K562 (cell line): Measurements from ENCODE around the gene ETAA1. TPM values are rescaled to one million over a fixed set of nuclear protein-coding genes. Genes with fewer than 3 reads are reported as not detected.

Experiments used
- ATAC-seq: fragments of 200-7000 bp; cut with Tn5 transposase; 3 replicates; pipeline ENCODE4 v1.9.1; 2020; ENCODE audit warnings: moderate library complexity
- BruUV-seq: library from RNA; stranded (reverse); fragments of 400-500 nt; replicated peaks from 2 replicates; lab custom pipeline; 2021; lab: Mats Ljungman, UMichigan
- CTCF ChIA-PET: fragments of 300-600 bp; formaldehyde crosslinking; extraction: SDS; loops from one replicate; lab custom pipeline; 2021; ENCODE audit warnings: low intra/inter-chr PET ratio; lab: Yijun Ruan, JAX
- POLR2A ChIA-PET: fragments of 300-600, 350-650 bp; sonication (Branson Sonifier 250); formaldehyde crosslinking; extraction: SDS; loops from one replicate; lab custom pipeline; 2021; ENCODE audit warnings: antibody characterized with exemption, inconsistent platforms; lab: Yijun Ruan, JAX
- DNase-seq, 4 experiments: peaks; one replicate each; pipeline versions ENCODE4 v3.0.0 to v3.0.0-alpha.2; 2011 to 2018; ENCODE audit warnings: low spot score in 3 of 4, mixed read lengths in 3 of 4; ENCODE audit errors: extremely low read depth in 1 of 4
- FAIRE-seq: peaks from 2 replicates; lab custom pipeline; 2011; peaks lifted over from hg19 to GRCh38; lab: Jason Lieb, UNC
- H2AFZ ChIP-seq: 2 replicates; pipeline ENCODE4 v1.6.0; 2011; ENCODE audit warnings: low read depth, low read length, control low read depth, inconsistent platforms
- H3K27ac ChIP-seq: fragments of 200-600 bp; 3 replicates; pipeline ENCODE4 v1.8.0; 2011; ENCODE audit warnings: low read depth, mild to moderate bottlenecking, control low read depth, inconsistent platforms, low read length, moderate library complexity, mixed read lengths; ENCODE audit errors: extremely low read depth
- H3K27me3 ChIP-seq, 2 experiments: fragments of 300-600 bp in 1 of 2; 2 replicates in 1 of 2; 3 replicates in 1 of 2; pipeline versions ENCODE4 v1.6.0 to v1.8.0; 2011; ENCODE audit warnings: inconsistent platforms in 2 of 2, low read length in 2 of 2, mild to moderate bottlenecking in 1 of 2, mixed read lengths in 1 of 2, moderate library complexity in 1 of 2; ENCODE audit not compliant: control insufficient read depth in 2 of 2, insufficient read depth in 2 of 2
- H3K36me3 ChIP-seq: fragments of 300-600 bp; 3 replicates; pipeline ENCODE4 v1.8.0; 2011; ENCODE audit warnings: mild to moderate bottlenecking, low read length, inconsistent platforms; ENCODE audit not compliant: control insufficient read depth, insufficient read depth
- H3K4me1 ChIP-seq, 2 experiments: fragments of 200-600 bp in 1 of 2; replicated peaks in 1 of 2; 2 replicates in 1 of 2; 3 replicates in 1 of 2; pipeline versions ENCODE4 v1.5.1 to v1.8.0; 2011; ENCODE audit warnings: inconsistent platforms in 2 of 2, low read length in 2 of 2, mild to moderate bottlenecking in 1 of 2, mixed read lengths in 1 of 2, moderate library complexity in 1 of 2; ENCODE audit not compliant: control insufficient read depth in 2 of 2, insufficient read depth in 2 of 2
- H3K4me2 ChIP-seq: 2 replicates; pipeline ENCODE4 v1.6.1; 2011; ENCODE audit warnings: low read length, control low read depth, inconsistent platforms, mixed read lengths; ENCODE audit not compliant: insufficient read depth
- H3K4me3 ChIP-seq: fragments of 200-600 bp; sonication (generic), shearing (Covaris generic); 2 replicates; pipeline ENCODE4 v1.5.1; 2016; ENCODE audit warnings: control low read depth, inconsistent platforms
- H3K79me2 ChIP-seq: fragments of 200-600 bp; 3 replicates; pipeline ENCODE4 v1.8.0; 2011; ENCODE audit warnings: low read length, inconsistent platforms; ENCODE audit not compliant: control insufficient read depth, insufficient read depth
- H3K9ac ChIP-seq, 2 experiments: 2 replicates each; pipeline versions ENCODE4 v1.6.0 to v1.6.1; 2011; ENCODE audit warnings: low read depth in 2 of 2, low read length in 2 of 2, control low read depth in 1 of 2, inconsistent platforms in 1 of 2, mild to moderate bottlenecking in 1 of 2, mixed read lengths in 1 of 2; ENCODE audit not compliant: insufficient read depth in 1 of 2
- H3K9me1 ChIP-seq: one replicate; pipeline ENCODE4 v1.6.0; 2011; ENCODE audit warnings: inconsistent platforms, mild to moderate bottlenecking, low read length, moderate library complexity; ENCODE audit not compliant: control insufficient read depth, insufficient read depth
- H3K9me3 ChIP-seq: replicated peaks from 2 replicates; pipeline ENCODE4 v1.5.1; 2011; ENCODE audit warnings: low read depth, low read length, inconsistent platforms; ENCODE audit not compliant: control insufficient read depth, insufficient read depth
- H4K20me1 ChIP-seq: replicated peaks from 2 replicates; pipeline ENCODE4 v1.6.1; 2011; ENCODE audit warnings: low read length, inconsistent platforms, mixed read lengths; ENCODE audit not compliant: control insufficient read depth, insufficient read depth
- BRCA1 ChIP-seq, 2 experiments: fragments of 450-650 bp in 1 of 2; sonication (generic) in 1 of 2; formaldehyde crosslinking in 1 of 2; IDR thresholded peaks; 2 replicates each; pipeline versions ENCODE4 v1.5.0 to v1.6.1; 2017 to 2020; ENCODE audit warnings: mild to moderate bottlenecking in 1 of 2, missing genetic modification reagents in 1 of 2
- ELK3 ChIP-seq: fragments of 450-650 bp; formaldehyde crosslinking; IDR thresholded peaks from 2 replicates; pipeline ENCODE4 v1.4.0; 2020; ENCODE audit warnings: mild to moderate bottlenecking
- EP300 ChIP-seq: IDR thresholded peaks from 2 replicates; pipeline ENCODE4 v1.6.1; 2012; ENCODE audit warnings: low read length, improper control_type of control experiment
- GABPB2 ChIP-seq: fragments of 250-450 bp; sonication (Bioruptor Pico); conservative IDR thresholded peaks from 2 replicates; pipeline ENCODE4 v1.5.1; 2021; ENCODE audit warnings: mild to moderate bottlenecking
- HDGF ChIP-seq: fragments of 450-650 bp; IDR thresholded peaks from 2 replicates; pipeline ENCODE4 v1.6.1; 2016
- HEY1 ChIP-seq: fragments of 250-450 bp; sonication (Bioruptor Pico); IDR thresholded peaks from 2 replicates; pipeline ENCODE4 v1.5.0; 2020; ENCODE audit warnings: mild to moderate bottlenecking, moderate library complexity, borderline replicate concordance
- HSF4 ChIP-seq: fragments of 250-450 bp; sonication (Bioruptor Pico); IDR thresholded peaks from 2 replicates; pipeline ENCODE4 v2.1.2; 2022; ENCODE audit warnings: mild to moderate bottlenecking, moderate library complexity, borderline replicate concordance
- MTA3 ChIP-seq: fragments of 450-650 bp; formaldehyde crosslinking; IDR thresholded peaks from 2 replicates; pipeline ENCODE4 v1.6.1; 2017; ENCODE audit warnings: mild to moderate bottlenecking, borderline replicate concordance
- NFRKB ChIP-seq: fragments of 450-650 bp; IDR thresholded peaks from 2 replicates; pipeline ENCODE4 v1.6.1; 2016; ENCODE audit warnings: low read depth
- SFPQ ChIP-seq: fragments of 200-400 bp; formaldehyde crosslinking; IDR thresholded peaks from 2 replicates; pipeline ENCODE4 v1.6.1; 2017; ENCODE audit warnings: mild to moderate bottlenecking, low read depth, low read length, moderate library complexity
- THRB ChIP-seq: fragments of 450-650 bp; formaldehyde crosslinking; conservative IDR thresholded peaks from 2 replicates; pipeline ENCODE4 v1.4.0; 2022; ENCODE audit warnings: mild to moderate bottlenecking, missing genetic modification characterization
- ZNF75A ChIP-seq: fragments of 450-650 bp; formaldehyde crosslinking; IDR thresholded peaks from 2 replicates; pipeline ENCODE4 v1.4.0; 2020; ENCODE audit warnings: mild to moderate bottlenecking
- WGBS: fragments of 100-300 bp; shearing (Covaris generic); methylation state at CpG from one replicate; pipeline ENCODE4 v1.1.6; 2016; ENCODE audit warnings: low coverage, mixed read lengths; ENCODE audit not compliant: insufficient coverage; ENCODE audit errors: missing lambda C conversion rate; 5-methylcytosine and 5-hydroxymethylcytosine counted together
- in situ Hi-C: fragments of 300-500 bp; cut with MboI; formaldehyde crosslinking; loops from 4 replicates; pipeline ENCODE4 v1.15.0; 2018; ENCODE audit warnings: inconsistent platforms, mixed read lengths
- intact Hi-C: fragments of 100-400 bp; cut with micrococcal nuclease; formaldehyde crosslinking; loops from 2 replicates; pipeline ENCODE4 v1.14.2; 2022
- polyA plus RNA-seq, 8 experiments: library from polyadenylated mRNA; depleted of rRNA in 4 of 8; stranded (reverse) in 5 of 8; unstranded in 3 of 8; fragments of >200 nt; fragmentation: Nextera tagmentation in 2 of 8; fragmentation: Illumina TruSeq in 1 of 8; extraction: Ambion mirVana in 2 of 8; extraction: Trizol in 1 of 8; gene quantifications; 2 replicates each; pipeline versions ENCODE4 v1.2.1 to v1.2.3, GENCODE V29; 2011 to 2014; ENCODE audit warnings: inconsistent platforms in 1 of 8, missing spikeins in 1 of 8
- total RNA-seq, 7 experiments: library from RNA; depleted of rRNA in 6 of 7; stranded (reverse); fragments of >200 nt in 6 of 7; fragmentation: Illumina TruSeq in 2 of 7; extraction: Trizol in 2 of 7; gene quantifications; 2 replicates each; pipeline versions ENCODE4 v1.2.1 to v1.2.3, GENCODE V29; 2011 to 2021; ENCODE audit warnings: low replicate concordance in 1 of 7

ETAA1 gene
- total and polyA plus RNA-seq, 9 of the 15 experiments (the other 6 are each of a cell fraction or from before 2014, with no cell fraction given) = 2.7 to 17.4 (median 10.5) TPM

GRCh38 chr2:67394734-67395133 lies 2.4 kb upstream of the ETAA1 start:
- no peak overlapping the region for H3K4me3 ChIP-seq
- CTCF ChIA-PET = no interaction called here
- no peak for FAIRE-seq
- in situ Hi-C loops = no loop called here
- H3K79me2 ChIP-seq = peaks cover 18% of the 10 kb centered on the region
- 31% methylated on average over 3 of the region's 3 CpGs for WGBS
- H3K9me3 ChIP-seq = no peaks in the 10 kb centered on the region
- peaks cover 0 to 10% of the 10 kb centered on the region in 2 experiments; a peak in 1 of 5 replicates for H3K4me1 ChIP-seq
- no peak overlapping the region for H3K27ac ChIP-seq
- intact Hi-C loops = no loop called here
- no TSS peak for BruUV-seq
- POLR2A ChIA-PET = no interaction called here
- H4K20me1 ChIP-seq = no peaks in the 10 kb centered on the region
- H3K36me3 ChIP-seq = no peaks in the 10 kb centered on the region
- TF ChIP-seq NFRKB (no peak), ZNF75A (CRISPR knock-in tag) (no peak), THRB (CRISPR knock-in tag) (no peak), HEY1 (CRISPR knock-in tag) (no peak)
- TF ChIP-seq, all 486 proteins: peak for 0
- Histone ChIP-seq H2AFZ (no peak overlapping the region), H3K27me3 (no peaks in the 10 kb centered on the region), H3K9me1 (no peaks in the 10 kb centered on the region), H3K9ac (no peak overlapping the region), H3K4me2 (no peak overlapping the region)
- DNase-seq = no peak
- no peak for ATAC-seq

- H3K4me3 ChIP-seq = no peak overlapping the region
- no peaks in the 10 kb centered on the region for H3K27me3 ChIP-seq
- H3K9me3 ChIP-seq = no peaks in the 10 kb centered on the region
- BruUV-seq = no TSS peak
- in situ Hi-C loops (no loop called here), intact Hi-C loops (no loop called here)
- H3K4me2 ChIP-seq = no peak overlapping the region
- no peak overlapping the region for H3K27ac ChIP-seq
- H3K36me3 ChIP-seq = peaks cover 33% of the 10 kb centered on the region
- no peak overlapping the region for H2AFZ ChIP-seq
- 86% methylated on average over 2 of the region's 2 CpGs for WGBS
- no peaks in the 10 kb centered on the region for H3K9me1 ChIP-seq
- FAIRE-seq (no peak), DNase-seq (no peak), ATAC-seq (no peak)
- peaks cover 0 to 10% of the 10 kb centered on the region in 2 experiments; a peak in 1 of 5 replicates for H3K4me1 ChIP-seq
- CTCF ChIA-PET = no interaction called here
- H3K9ac ChIP-seq = no peak overlapping the region
- H3K79me2 ChIP-seq = peaks cover 20% of the 10 kb centered on the region
- POLR2A ChIA-PET = no interaction called here
- no peaks in the 10 kb centered on the region for H4K20me1 ChIP-seq
- TF ChIP-seq HDGF (no peak), BRCA1 (IDR thresholded peaks at IDR 0.05) (no peak), BRCA1 (CRISPR knock-in tag; IDR thresholded peaks at IDR 0.05) (no peak), MTA3 (no peak), GABPB2 (no peak), HSF4 (no peak), SFPQ (no peak), ELK3 (CRISPR knock-in tag) (no peak), EP300 (no peak)
Observed at GRCh38 chr2:67399144-67399543, 2.0 kb downstream of the ETAA1 start.
